ENCODE measurements around the gene BTF3. TPM values are rescaled to one million over a fixed set of nuclear protein-coding genes. Genes with fewer than 3 reads are reported as not detected.

The BTF3 gene
- total RNA-seq, 1 experiment from 2014 or later: 861 TPM

DNA sequence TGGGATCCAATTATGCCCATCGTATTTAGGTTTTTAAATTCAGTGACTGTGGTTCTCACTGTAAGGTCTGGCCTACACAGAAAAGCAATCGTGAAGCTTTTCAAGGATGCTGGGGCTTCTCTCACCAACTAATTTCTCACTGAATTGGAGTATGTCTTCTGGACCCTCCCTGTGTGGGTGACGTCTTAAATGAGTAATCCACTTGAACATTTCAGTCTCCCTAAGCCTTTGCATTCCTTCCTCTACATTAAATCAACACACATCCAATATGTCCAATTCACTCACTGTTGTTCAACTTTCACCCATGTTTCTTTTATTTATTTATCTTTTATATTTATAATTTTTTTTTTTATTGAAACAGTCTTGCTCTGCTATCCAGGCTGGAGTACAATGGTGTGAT, 12.5 kb upstream of the BTF3 start:
- H3K23me2 ChIP-seq (ENCODE audit: insufficient read length, low read depth, low read length, poor library complexity, severe bottlenecking): no peaks in the 10 kb centered on the region
- H4K8ac ChIP-seq (replicated peaks; ENCODE audit: insufficient read length, low read depth, low read length): no peak overlapping the region

More for the DNA sequence above, 12.5 kb upstream of the BTF3 start:
- Histone ChIP-seq H3K23ac (ENCODE audit: insufficient read length, low read depth, low read length) (no peak overlapping the region), H3K18ac (ENCODE audit: insufficient read length, low read depth, low read length) (no peak overlapping the region), H3K9me3 (ENCODE audit: control insufficient read depth, low read depth, low read length) (no peaks in the 10 kb centered on the region), H4K5ac (ENCODE audit: insufficient read length, low read depth, low read length) (no peak overlapping the region), H3K4me2 (ENCODE audit: insufficient read depth, insufficient read length, low read length) (no peak overlapping the region), H3K56ac (ENCODE audit: insufficient read length, low read depth, low read length) (no peak overlapping the region), H3K4ac (ENCODE audit: low read depth, low read length) (no peak overlapping the region), H3K79me1 (ENCODE audit: insufficient read depth, low read depth, low read length, poor library complexity, severe bottlenecking) (no peaks in the 10 kb centered on the region), H3T11ph (ENCODE audit: low read length) (no peak overlapping the region), H3K27ac (ENCODE audit: insufficient read length, low read depth, low read length) (peak overlapping the region; percentile 89), H2BK20ac (ENCODE audit: low read depth, low read length, poor library complexity, severe bottlenecking) (no peak overlapping the region), H3K79me2 (ENCODE audit: insufficient read depth, low read length) (no peaks in the 10 kb centered on the region), H4K20me1 (ENCODE audit: control insufficient read depth, insufficient read depth, insufficient read length) (no peaks in the 10 kb centered on the region), H2BK15ac (ENCODE audit: low read depth, low read length) (no peak overlapping the region), H2BK5ac (ENCODE audit: insufficient read length, low read length) (no peak overlapping the region), H2AFZ (ENCODE audit: low read length) (no peak overlapping the region), H3K14ac (ENCODE audit: insufficient read depth, low read length) (no peak overlapping the region), H4K91ac (ENCODE audit: insufficient read length, low read depth, low read length) (no peak overlapping the region), H2BK120ac (ENCODE audit: low read depth, low read length, poor library complexity, severe bottlenecking) (no peak overlapping the region), H2BK12ac (ENCODE audit: insufficient read length, low read depth, low read length) (peak overlapping the region; percentile 1), H3K4me1 (ENCODE audit: insufficient read depth, low read length) (peaks cover 28% of the 10 kb centered on the region; the same call in 1 of the 2 replicates), H3K27me3 (ENCODE audit: insufficient read depth, low read length) (no peaks in the 10 kb centered on the region), H2AK5ac (ENCODE audit: insufficient read length, low read length) (peak overlapping the region; percentile 71), H3K9ac (ENCODE audit: extremely low read depth, insufficient read length, low read length) (no peak overlapping the region)
- H3K4me1 Mint-ChIP-seq: peaks cover 60 to 64% of the 10 kb centered on the region in 2 experiments
- H3K27me3 Mint-ChIP-seq (ENCODE audit: low read depth): peaks cover 2% of the 10 kb centered on the region; the same call in 1 of the 2 replicates
- no CpG with 5 or more reads among the region's 3 CpGs for WGBS (ENCODE audit: extremely low coverage, insufficient read length, low lambda C conversion rate)
- DNase-seq: no peak
- no peak for TF ChIP-seq CTCF (conservative IDR thresholded peaks at IDR 0.05)
- H3K9me3 Mint-ChIP-seq: peaks cover 0 to 3% of the 10 kb centered on the region in 2 experiments; a peak in 1 of 5 replicates
- H3K4me3 Mint-ChIP-seq: no peak overlapping the region
- peak overlapping the region; percentile 96 to 99 (median 99); a peak in 6 of 7 replicates for H3K27ac Mint-ChIP-seq
- peaks cover 0 to 4% (median 0%) of the 10 kb centered on the region in 3 experiments; a peak in 2 of 7 replicates for H3K36me3 Mint-ChIP-seq (ENCODE audit: insufficient read depth in 1 of 3, low read depth in 3 of 3)

Data from H9 (cell line).